K562 (cell line): ENCODE data around the gene ERVK3-1. TPM values are rescaled to one million over a fixed set of nuclear protein-coding genes. Genes with fewer than 3 reads are reported as not detected.

Experiments used
- BRCA1 ChIP-seq, 2 experiments: fragments of 450-650 bp in 1 of 2; sonication (generic) in 1 of 2; formaldehyde crosslinking in 1 of 2; IDR thresholded peaks; 2 replicates each; pipeline versions ENCODE4 v1.5.0 to v1.6.1; 2017 to 2020; ENCODE audit warnings: mild to moderate bottlenecking in 1 of 2, missing genetic modification reagents in 1 of 2
- EHMT2 ChIP-seq: fragments of 450-650 bp; IDR thresholded peaks from 2 replicates; pipeline ENCODE4 v1.6.1; 2018; ENCODE audit warnings: antibody characterized with exemption
- FIP1L1 ChIP-seq: fragments of 200-400 bp; formaldehyde crosslinking; IDR thresholded peaks from 2 replicates; pipeline ENCODE4 v1.6.1; 2018; ENCODE audit warnings: mild to moderate bottlenecking, low read depth, low read length; ENCODE audit not compliant: poor library complexity, severe bottlenecking
- HCFC1 ChIP-seq: IDR thresholded peaks from 2 replicates; pipeline ENCODE4 v1.6.1; 2012; ENCODE audit warnings: low read depth, low read length, improper control_type of control experiment
- HNRNPH1 ChIP-seq: fragments of 200-400 bp; formaldehyde crosslinking; optimal IDR thresholded peaks from 2 replicates; pipeline ENCODE3; 2017; ENCODE audit warnings: low read depth, mild to moderate bottlenecking, low read length, moderate library complexity
- ILF3 ChIP-seq: fragments of 450-650 bp; IDR thresholded peaks from 2 replicates; pipeline ENCODE4 v1.6.1; 2018; ENCODE audit warnings: antibody characterized with exemption, mild to moderate bottlenecking, moderate library complexity, borderline replicate concordance
- POLR2A ChIP-seq: fragments of 450-650 bp; conservative IDR thresholded peaks from 2 replicates; pipeline ENCODE4 v1.6.1; 2016
- PTRF ChIP-seq: fragments of 450-650 bp; IDR thresholded peaks from 2 replicates; pipeline ENCODE4 v1.6.1; 2016; ENCODE audit warnings: mild to moderate bottlenecking, missing genetic modification characterization, missing compliant biosample characterization
- RBBP5 ChIP-seq: fragments of 200-600 bp; sonication (generic); IDR thresholded peaks from 2 replicates; pipeline ENCODE4 v1.6.1; 2012; ENCODE audit warnings: borderline replicate concordance, mild to moderate bottlenecking, low read length, control low read depth, inconsistent platforms; ENCODE audit not compliant: insufficient read depth, poor library complexity, severe bottlenecking
- RBM14 ChIP-seq: fragments of 200-400 bp; formaldehyde crosslinking; IDR thresholded peaks from 2 replicates; pipeline ENCODE4 v1.6.1; 2018; ENCODE audit warnings: low read depth, mild to moderate bottlenecking, low read length, moderate library complexity, borderline replicate concordance; ENCODE audit not compliant: insufficient read depth
- SOX6 ChIP-seq: fragments of 450-650 bp; IDR thresholded peaks from 2 replicates; pipeline ENCODE4 v1.6.1; 2014; ENCODE audit warnings: mild to moderate bottlenecking
- TCF7L2 ChIP-seq: fragments of 150-350 bp; IDR thresholded peaks from 2 replicates; pipeline ENCODE4 v1.6.1; 2016; ENCODE audit warnings: low read depth, mild to moderate bottlenecking, low read length, moderate library complexity
- TEAD4 ChIP-seq, 2 experiments: sonication (generic) in 1 of 2; formaldehyde crosslinking in 1 of 2; IDR thresholded peaks; 2 replicates each; pipeline versions ENCODE4 v1.6.1 to v1.8.0; 2012 to 2022; ENCODE audit warnings: borderline replicate concordance in 1 of 2, inconsistent platforms in 1 of 2, low read length in 1 of 2, mild to moderate bottlenecking in 1 of 2, missing genetic modification reagents in 1 of 2
- polyA plus RNA-seq, 8 experiments: library from polyadenylated mRNA; depleted of rRNA in 4 of 8; stranded (reverse) in 5 of 8; unstranded in 3 of 8; fragments of >200 nt; fragmentation: Nextera tagmentation in 2 of 8; fragmentation: Illumina TruSeq in 1 of 8; extraction: Ambion mirVana in 2 of 8; extraction: Trizol in 1 of 8; gene quantifications; 2 replicates each; pipeline versions ENCODE4 v1.2.1 to v1.2.3, GENCODE V29; 2011 to 2014; ENCODE audit warnings: inconsistent platforms in 1 of 8, missing spikeins in 1 of 8
- total RNA-seq, 7 experiments: library from RNA; depleted of rRNA in 6 of 7; stranded (reverse); fragments of >200 nt in 6 of 7; fragmentation: Illumina TruSeq in 2 of 7; extraction: Trizol in 2 of 7; gene quantifications; 2 replicates each; pipeline versions ENCODE4 v1.2.1 to v1.2.3, GENCODE V29; 2011 to 2021; ENCODE audit warnings: low replicate concordance in 1 of 7
- TF ChIP-seq, protein P1 (sequence below): fragments of 250-450 bp; sonication (Bioruptor Pico); IDR thresholded peaks from 2 replicates; pipeline ENCODE4 v1.6.1; 2021; ENCODE audit warnings: mild to moderate bottlenecking
- TF ChIP-seq, protein P2 (sequence below): sonication (generic); formaldehyde crosslinking; IDR thresholded peaks from 2 replicates; pipeline ENCODE4 v1.8.1; 2023; ENCODE audit warnings: mild to moderate bottlenecking, missing genetic modification reagents

Gene ERVK3-1
- total and polyA plus RNA-seq, 9 of the 15 experiments (the other 6 are each of a cell fraction or from before 2014, with no cell fraction given), result 87.6 to 299 (median 119) TPM

DNA sequence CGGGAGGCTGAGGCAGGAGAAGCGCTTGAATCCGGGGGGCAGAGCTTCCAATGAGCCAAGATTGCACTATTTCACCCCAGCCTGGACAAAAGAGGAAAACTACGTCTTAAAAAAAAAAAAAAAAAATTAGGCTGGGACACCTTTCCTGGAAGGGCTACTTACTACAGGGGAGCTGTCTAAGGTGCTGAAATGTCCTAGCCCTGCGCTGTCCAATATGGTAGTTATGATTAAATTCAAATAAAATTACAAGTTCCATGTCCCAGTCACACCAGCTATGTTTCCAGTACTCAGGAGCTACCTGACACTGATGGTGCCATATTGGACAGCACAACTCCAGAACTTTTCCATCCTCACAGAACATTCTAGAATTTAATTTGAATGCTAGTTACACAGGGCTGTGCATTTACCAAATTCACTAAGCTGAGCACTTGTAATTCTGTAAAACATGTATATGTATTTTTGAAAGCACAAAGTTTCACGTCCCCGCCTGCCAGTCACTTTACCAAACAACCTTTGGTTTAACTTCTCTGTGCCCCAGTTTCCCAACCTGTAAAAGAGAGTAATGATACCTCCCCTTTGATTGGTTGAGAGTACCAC is 12.4 kb downstream of the ERVK3-1 start (continued):
- TF ChIP-seq, protein P1, sequence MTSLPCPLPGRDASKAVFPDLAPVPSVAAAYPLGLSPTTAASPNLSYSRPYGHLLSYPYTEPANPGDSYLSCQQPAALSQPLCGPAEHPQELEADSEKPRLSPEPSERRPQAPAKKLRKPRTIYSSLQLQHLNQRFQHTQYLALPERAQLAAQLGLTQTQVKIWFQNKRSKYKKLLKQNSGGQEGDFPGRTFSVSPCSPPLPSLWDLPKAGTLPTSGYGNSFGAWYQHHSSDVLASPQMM (CRISPR knock-in tag), result no peak
- no peak for TF ChIP-seq SOX6
- no peak for TF ChIP-seq RBBP5
- no peak for TF ChIP-seq ILF3
- no peak for TF ChIP-seq PTRF
- TF ChIP-seq HCFC1, result no peak
- TF ChIP-seq EHMT2, result peak; percentile 99
- TF ChIP-seq, protein P2, sequence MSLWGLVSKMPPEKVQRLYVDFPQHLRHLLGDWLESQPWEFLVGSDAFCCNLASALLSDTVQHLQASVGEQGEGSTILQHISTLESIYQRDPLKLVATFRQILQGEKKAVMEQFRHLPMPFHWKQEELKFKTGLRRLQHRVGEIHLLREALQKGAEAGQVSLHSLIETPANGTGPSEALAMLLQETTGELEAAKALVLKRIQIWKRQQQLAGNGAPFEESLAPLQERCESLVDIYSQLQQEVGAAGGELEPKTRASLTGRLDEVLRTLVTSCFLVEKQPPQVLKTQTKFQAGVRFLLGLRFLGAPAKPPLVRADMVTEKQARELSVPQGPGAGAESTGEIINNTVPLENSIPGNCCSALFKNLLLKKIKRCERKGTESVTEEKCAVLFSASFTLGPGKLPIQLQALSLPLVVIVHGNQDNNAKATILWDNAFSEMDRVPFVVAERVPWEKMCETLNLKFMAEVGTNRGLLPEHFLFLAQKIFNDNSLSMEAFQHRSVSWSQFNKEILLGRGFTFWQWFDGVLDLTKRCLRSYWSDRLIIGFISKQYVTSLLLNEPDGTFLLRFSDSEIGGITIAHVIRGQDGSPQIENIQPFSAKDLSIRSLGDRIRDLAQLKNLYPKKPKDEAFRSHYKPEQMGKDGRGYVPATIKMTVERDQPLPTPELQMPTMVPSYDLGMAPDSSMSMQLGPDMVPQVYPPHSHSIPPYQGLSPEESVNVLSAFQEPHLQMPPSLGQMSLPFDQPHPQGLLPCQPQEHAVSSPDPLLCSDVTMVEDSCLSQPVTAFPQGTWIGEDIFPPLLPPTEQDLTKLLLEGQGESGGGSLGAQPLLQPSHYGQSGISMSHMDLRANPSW, result no peak
- TF ChIP-seq POLR2A, result no peak
- TF ChIP-seq TCF7L2, result no peak
- TF ChIP-seq RBM14, result no peak
- no peak for TF ChIP-seq BRCA1 (IDR thresholded peaks at IDR 0.05)
- TF ChIP-seq BRCA1 (CRISPR knock-in tag; IDR thresholded peaks at IDR 0.05), result no peak
- TF ChIP-seq FIP1L1, result no peak
- no peak for TF ChIP-seq TEAD4 (IDR thresholded peaks at IDR 0.05; ENCODE audit: low read length)
- TF ChIP-seq TEAD4 (CRISPR knock-in tag; IDR thresholded peaks at IDR 0.05; ENCODE audit: borderline replicate concordance), result no peak
- TF ChIP-seq HNRNPH1, result no peak
